Right ventricle myocardium inferior (tissue), 1 donor: ENCODE data around the gene CFAP299. TPM values are rescaled to one million over a fixed set of nuclear protein-coding genes. Genes with fewer than 3 reads are reported as not detected.
"Not testable (repeated sequence)": the region's sequence is repeated elsewhere in the genome, so short reads cannot be mapped to it uniquely, and the experiment has no call there.

Experiments used
- ATAC-seq: fragments of 200-7000 bp; cut with Tn5 transposase; one replicate; pipeline ENCODE4 v1.9.1; 2020; ENCODE audit warnings: mild to moderate bottlenecking, moderate library complexity
- DNase-seq: peaks from one replicate; pipeline ENCODE4 v3.0.0; 2021; ENCODE audit errors: missing footprints
- intact Hi-C: fragments of 100-400 bp; cut with DNase I; formaldehyde crosslinking; loops from one replicate; pipeline ENCODE4 v1.11.0; 2022
- total RNA-seq: library from RNA; stranded (reverse); fragmentation: NEBNext Ultra II Directional; extraction: Animal tissue kit (Norgen Biotek cat#: 25700); gene quantifications from one replicate; pipeline ENCODE4 v1.2.1, GENCODE V29; 2021
- donor health status: DM: no; HTN: yes; CAD: no; lungs with severe emphysema.

The CFAP299 gene
- total RNA-seq, 1 donor from 2014 or later = 0.38 TPM

GRCh38 chr4:80731436-80731835, 395.9 kb downstream of the CFAP299 start:
- DNase-seq = no peak
- no peak for ATAC-seq
- intact Hi-C loops = no loop called here

GRCh38 chr4:80732010-80732409, 396.5 kb downstream of the CFAP299 start:
- intact Hi-C loops = no loop called here
- DNase-seq (no peak), ATAC-seq (no peak)

DNA sequence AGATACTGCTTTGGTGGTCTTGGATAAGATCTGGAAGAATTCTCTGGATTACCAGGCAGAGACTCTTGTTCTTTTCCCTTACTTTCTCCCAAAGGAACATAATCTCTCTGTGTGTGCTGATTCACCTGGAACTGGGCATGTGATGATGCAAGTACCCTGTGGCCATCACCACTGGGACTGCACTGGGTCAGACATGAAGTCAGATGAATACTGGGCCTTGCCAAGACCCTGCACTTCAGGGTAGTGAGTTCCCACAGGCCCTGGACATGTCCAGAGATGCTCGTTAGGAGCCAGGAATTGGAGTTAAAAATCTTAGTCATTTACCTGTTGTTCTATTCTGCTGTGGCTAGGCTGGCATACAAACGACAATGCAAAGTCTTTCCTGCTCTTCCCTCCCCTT, 404.8 kb downstream of the CFAP299 start:
- no peak for DNase-seq
- no peak for ATAC-seq
- intact Hi-C loops = no loop called here

- DNase-seq, intact Hi-C loops, ATAC-seq: not testable (repeated sequence)
Observed at GRCh38 chr4:80749558-80749957, 414.0 kb downstream of the CFAP299 start.

- ATAC-seq = no peak
- intact Hi-C loops = no loop called here
Observed at GRCh38 chr4:80751200-80751599, 415.7 kb downstream of the CFAP299 start.

DNA sequence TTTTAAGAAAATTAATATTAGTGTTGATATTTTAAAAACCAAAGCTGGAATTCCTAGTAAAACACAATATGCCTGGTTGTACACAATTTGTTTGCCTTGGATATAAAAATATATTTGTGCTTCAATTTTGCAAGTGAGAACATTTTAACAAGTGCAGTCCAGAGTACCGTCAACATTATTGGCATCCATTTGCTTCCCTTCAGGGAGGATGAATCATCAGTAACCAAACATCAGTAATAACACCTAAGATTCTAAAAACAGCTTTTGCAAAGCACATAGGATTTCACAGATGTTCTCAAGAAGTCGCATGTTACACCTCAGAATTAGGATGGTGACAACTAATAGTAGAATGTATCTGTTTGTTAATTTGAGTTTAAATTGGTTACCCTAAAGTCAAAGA, 432.4 kb downstream of the CFAP299 start:
- DNase-seq (no peak), ATAC-seq (no peak)
- intact Hi-C loops = no loop called here

More at GRCh38 chr4:80751200-80751599, 415.7 kb downstream of the CFAP299 start:
- no peak for DNase-seq

DNA sequence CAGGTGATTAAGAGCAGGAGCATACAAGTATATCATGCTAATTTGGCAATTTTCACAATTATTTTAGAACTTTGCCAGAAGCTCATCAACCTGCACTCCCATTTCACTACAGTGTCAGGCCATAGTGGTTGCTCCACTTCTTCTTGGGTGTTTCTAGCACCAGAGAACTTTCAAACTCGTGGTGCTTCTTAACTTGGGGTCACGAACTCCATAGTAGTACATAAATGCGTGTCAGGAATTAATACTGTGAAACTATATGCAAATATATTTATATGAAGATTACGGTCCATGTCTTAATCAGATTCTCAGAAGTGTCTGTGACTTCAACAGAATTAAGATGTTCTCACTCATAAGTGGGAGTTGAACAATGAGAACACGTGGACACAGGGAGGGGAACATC, 440.6 kb downstream of the CFAP299 start:
- intact Hi-C loops = no loop called here
- ATAC-seq (no peak), DNase-seq (no peak)

GRCh38 chr4:80781431-80781830, 445.9 kb downstream of the CFAP299 start:
- no peak for ATAC-seq
- intact Hi-C loops = no loop called here
- DNase-seq = no peak

DNA sequence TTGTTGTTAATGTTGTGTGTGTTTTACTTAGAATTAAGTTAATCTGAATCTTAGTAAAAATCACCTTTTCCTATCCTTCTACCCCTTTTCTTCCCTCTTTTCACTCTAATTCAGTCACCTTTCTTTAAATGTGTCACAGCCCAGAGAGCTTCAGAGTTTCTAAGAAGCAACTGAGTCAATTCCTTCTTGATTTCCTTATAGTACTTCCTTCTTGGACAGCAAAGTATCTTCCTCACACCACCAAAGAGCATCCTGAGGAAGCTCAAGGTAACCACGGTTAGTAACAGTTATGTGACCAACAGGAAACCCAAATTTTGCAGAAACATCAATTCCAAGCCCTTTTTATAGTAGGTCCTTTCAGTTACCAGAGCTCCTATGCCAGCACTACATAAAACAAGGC, 451.8 kb downstream of the CFAP299 start:
- intact Hi-C loops = no loop called here
- no peak for ATAC-seq
- no peak for DNase-seq

- no peak for DNase-seq
- intact Hi-C loops = no loop called here
- ATAC-seq = no peak
Observed at GRCh38 chr4:80788798-80789197, 453.3 kb downstream of the CFAP299 start.

- DNase-seq (no peak), ATAC-seq (no peak)
- intact Hi-C loops = no loop called here
Observed at GRCh38 chr4:80790152-80790551, 454.6 kb downstream of the CFAP299 start.

DNA sequence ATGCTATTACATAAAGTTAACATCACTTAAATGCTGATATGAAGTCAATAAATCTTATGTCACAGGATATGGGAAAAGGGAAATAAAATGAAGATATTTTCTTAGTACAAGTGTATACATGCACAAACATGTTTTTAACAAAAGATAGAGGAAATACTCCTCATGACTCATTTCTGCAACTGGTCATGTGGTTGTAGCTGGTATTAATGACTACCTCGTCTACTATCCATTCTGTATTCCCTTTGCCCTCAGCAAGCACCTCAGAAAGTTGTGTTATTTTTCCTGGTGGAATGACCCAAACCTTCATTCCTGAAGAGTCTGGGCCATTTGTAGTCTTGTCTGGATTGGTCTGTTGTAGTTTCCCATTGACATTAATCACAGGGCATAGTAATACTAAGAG, 458.1 kb downstream of the CFAP299 start:
- ATAC-seq, intact Hi-C loops, DNase-seq: not testable (repeated sequence)

- ATAC-seq = no peak
- intact Hi-C loops = no loop called here
- DNase-seq = no peak
Observed at GRCh38 chr4:80798082-80798481, 462.6 kb downstream of the CFAP299 start.

GRCh38 chr4:80800719-80801118, 465.2 kb downstream of the CFAP299 start:
- ATAC-seq, DNase-seq, intact Hi-C loops: not testable (repeated sequence)

- intact Hi-C loops = no loop called here
Observed at GRCh38 chr4:80803337-80803736, 467.8 kb downstream of the CFAP299 start.

DNA sequence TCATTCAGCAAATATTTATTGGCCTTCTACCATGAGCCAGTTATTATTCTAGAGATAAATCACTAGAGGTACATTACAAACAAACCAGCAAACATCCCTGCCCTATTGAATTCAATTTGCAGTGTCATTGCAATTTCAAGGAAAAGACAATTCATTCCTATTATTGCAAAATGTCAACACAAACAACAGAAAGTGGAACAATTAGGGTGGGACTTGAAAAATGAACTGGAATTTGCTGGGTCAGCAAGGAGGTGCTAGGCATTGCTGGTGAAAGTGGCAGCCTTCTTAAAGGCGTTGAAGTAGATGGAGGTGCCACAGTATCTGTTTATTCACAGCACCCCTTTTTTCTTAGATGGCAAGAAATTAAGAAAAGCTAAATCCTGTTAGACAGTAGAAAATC, 470.9 kb downstream of the CFAP299 start:
- DNase-seq = no peak
- ATAC-seq = no peak
- intact Hi-C loops = no loop called here

More at GRCh38 chr4:80803337-80803736, 467.8 kb downstream of the CFAP299 start:
- ATAC-seq (no peak), DNase-seq (no peak)

GRCh38 chr4:80809039-80809729, 473.7 kb downstream of the CFAP299 start:
- intact Hi-C loops = no loop called here
- DNase-seq = no peak
- ATAC-seq = no peak

- intact Hi-C loops = no loop called here
- ATAC-seq (no peak), DNase-seq (no peak)
Observed at GRCh38 chr4:80811406-80811805, 475.9 kb downstream of the CFAP299 start.

- DNase-seq (no peak), ATAC-seq (no peak)
- intact Hi-C loops = no loop called here
Observed at GRCh38 chr4:80812145-80812544, 476.6 kb downstream of the CFAP299 start.

DNA sequence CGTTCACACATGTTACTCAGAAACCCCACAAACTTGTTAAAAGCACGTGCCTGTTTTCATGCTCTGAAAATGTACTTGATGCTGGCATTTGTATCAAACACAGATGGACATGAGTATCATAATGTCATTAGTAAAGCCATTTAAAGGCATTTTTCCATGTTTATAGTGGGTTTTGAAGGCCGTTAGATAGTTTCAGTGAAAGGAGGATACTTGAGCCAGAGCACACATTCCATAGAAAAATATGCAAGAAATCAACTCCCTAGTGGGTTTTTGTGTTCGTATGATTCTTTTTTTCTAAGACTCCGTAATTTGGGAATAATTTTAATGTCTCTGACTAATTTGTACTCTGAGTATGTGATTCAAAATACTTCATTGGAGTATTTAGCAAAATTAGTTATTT, 478.7 kb downstream of the CFAP299 start:
- intact Hi-C loops = no loop called here
- ATAC-seq (no peak), DNase-seq (no peak)
